GM23248 (cell line): ENCODE data around the gene CFAP91. TPM values are rescaled to one million over a fixed set of nuclear protein-coding genes. Genes with fewer than 3 reads are reported as not detected.
A peak's percentile ranks its signal among the peaks of the same experiment; 100 is the strongest.
"Not testable (repeated sequence)": the region's sequence is repeated elsewhere in the genome, so short reads cannot be mapped to it uniquely, and the experiment has no call there.

ENCODE experiments used
- DNase-seq: peaks from one replicate; pipeline ENCODE4 v3.0.0-alpha.2; 2015
- H2AFZ ChIP-seq: fragments of 200-600 bp; sonication (generic); 2 replicates; pipeline ENCODE4 v1.6.1; 2016; ENCODE audit warnings: antibody characterized with exemption
- H3F3A ChIP-seq: fragments of 200-600 bp; sonication (generic); 2 replicates; pipeline ENCODE4 v1.6.1; 2016; ENCODE audit warnings: mild to moderate bottlenecking, antibody characterized with exemption, mixed run types; ENCODE audit not compliant: insufficient read depth
- H3K27ac ChIP-seq: fragments of 200-600 bp; sonication (generic); 2 replicates; pipeline ENCODE4 v1.5.1; 2016; ENCODE audit warnings: mild to moderate bottlenecking
- H3K27me3 ChIP-seq: fragments of 200-600 bp; sonication (generic); replicated peaks from 2 replicates; pipeline ENCODE4 v1.6.1; 2016; ENCODE audit warnings: mild to moderate bottlenecking; ENCODE audit not compliant: insufficient read depth
- H3K36me3 ChIP-seq: fragments of 200-600 bp; sonication (generic); 2 replicates; pipeline ENCODE4 v1.6.1; 2016; ENCODE audit warnings: low read depth, mild to moderate bottlenecking
- H3K4me1 ChIP-seq: fragments of 200-600 bp; sonication (generic); 2 replicates; pipeline ENCODE4 v1.6.1; 2016; ENCODE audit warnings: mild to moderate bottlenecking; ENCODE audit not compliant: insufficient read depth
- H3K4me2 ChIP-seq: fragments of 200-600 bp; sonication (generic); one replicate; pipeline ENCODE4 v1.6.1; 2016; ENCODE audit warnings: mild to moderate bottlenecking; ENCODE audit not compliant: unreplicated experiment
- H3K4me3 ChIP-seq: fragments of 200-600 bp; sonication (generic); 2 replicates; pipeline ENCODE4 v1.5.1; 2016; ENCODE audit warnings: mild to moderate bottlenecking
- H3K79me2 ChIP-seq: fragments of 200-600 bp; sonication (generic); 2 replicates; pipeline ENCODE4 v1.6.1; 2016; ENCODE audit warnings: mild to moderate bottlenecking; ENCODE audit not compliant: insufficient read depth
- H3K9ac ChIP-seq: fragments of 200-600 bp; sonication (generic); 2 replicates; pipeline ENCODE4 v1.6.1; 2016; ENCODE audit warnings: mild to moderate bottlenecking
- H3K9me2 ChIP-seq: fragments of 200-600 bp; sonication (generic); 2 replicates; pipeline ENCODE4 v1.6.1; 2016; ENCODE audit warnings: mixed run types, mild to moderate bottlenecking, moderate library complexity; ENCODE audit not compliant: insufficient read depth
- H3K9me3 ChIP-seq: fragments of 200-600 bp; sonication (generic); one replicate; pipeline ENCODE4 v1.6.1; 2017; ENCODE audit warnings: low read depth
- H4K20me1 ChIP-seq: fragments of 200-600 bp; sonication (generic); 2 replicates; pipeline ENCODE4 v1.6.0; 2016; ENCODE audit not compliant: insufficient read depth
- EZH2 ChIP-seq: fragments of 200-600 bp; sonication (generic); IDR thresholded peaks from 2 replicates; pipeline ENCODE4 v1.6.1; 2018; ENCODE audit warnings: antibody characterized with exemption, mild to moderate bottlenecking; ENCODE audit not compliant: insufficient read depth, poor library complexity, severe bottlenecking
- EZH2phosphoT487 ChIP-seq: fragments of 200-600 bp; sonication (generic); IDR thresholded peaks from 2 replicates; pipeline ENCODE4 v1.6.1; 2018; ENCODE audit warnings: antibody characterized with exemption, moderate library complexity, mild to moderate bottlenecking, low read depth; ENCODE audit not compliant: insufficient read depth
- WGBS, 2 experiments: methylation state at CpG; one replicate each; pipeline ENCODE4 v1.1.6; 2015 to 2017; ENCODE audit warnings: low lambda C conversion rate in 2 of 2, low coverage in 1 of 2; ENCODE audit errors: missing lambda C conversion rate in 2 of 2; 5-methylcytosine and 5-hydroxymethylcytosine counted together
- in situ Hi-C: fragments of 300-500 bp; cut with MboI; formaldehyde crosslinking; loops from 2 replicates; pipeline ENCODE4 v1.15.0; 2020
- polyA plus RNA-seq: library from polyadenylated mRNA; unstranded; fragments of >200 nt; fragmentation: Nextera tagmentation; extraction: Ambion mirVana; gene quantifications from 2 replicates; pipeline ENCODE4 v1.2.1, GENCODE V29; 2016
- total RNA-seq: library from RNA; depleted of rRNA; stranded (reverse); fragments of >200 nt; shearing (Covaris generic); gene quantifications from 2 replicates; pipeline ENCODE4 v1.2.3, GENCODE V29; 2014

Gene CFAP91
- total and polyA plus RNA-seq, 2 experiments from 2014 or later = not detected

GRCh38 chr3:119676771-119677640 is 25.8 kb upstream of the CFAP91 start, which contains the start of gene COX17:
Gene COX17 (minus strand): TSS chr3:119677406. CDS start chr3:119677310, 96 bp downstream.
- Histone ChIP-seq H3K4me1 (peaks cover 14% of the 10 kb centered on the region), H3K79me2 (peaks cover 19% of the 10 kb centered on the region), H3F3A (no peaks in the 10 kb centered on the region), H3K4me3 (peak within 1 kb of the TSS; percentile 80), H3K27me3 (no peaks in the 10 kb centered on the region), H3K27ac (peak within 1 kb of the TSS; percentile 37), H4K20me1 (no peaks in the 10 kb centered on the region), H3K9me2 (no peaks in the 10 kb centered on the region), H3K9ac (peak within 1 kb of the TSS; percentile 79), H2AFZ (peak within 1 kb of the TSS; percentile 94), H3K4me2 (peak within 1 kb of the TSS; percentile 93), H3K9me3 (no peaks in the 10 kb centered on the region), H3K36me3 (no peaks in the 10 kb centered on the region)
- peak; percentile 96 for DNase-seq
- 1% methylated on average over 47 to 53 of the region's 54 CpGs for WGBS, 2 experiments
- in situ Hi-C loops = loop anchor here (25.0 kb wide), 1 partner anchor 790 kb away; no protein-coding TSS in a partner anchor
- no peak for TF ChIP-seq EZH2phosphoT487
- no peak for TF ChIP-seq EZH2

- Histone ChIP-seq H3K9ac (peak overlapping the region; percentile 79), H3K79me2 (peaks cover 19% of the 10 kb centered on the region), H4K20me1 (no peaks in the 10 kb centered on the region), H3F3A (no peaks in the 10 kb centered on the region), H2AFZ (peak overlapping the region; percentile 94), H3K4me2 (peak overlapping the region; percentile 93), H3K4me3 (peak overlapping the region; percentile 80), H3K36me3 (no peaks in the 10 kb centered on the region), H3K27ac (0 out of 2 replicates have a peak overlapping the region, but pooled peaks have one; percentile 23), H3K9me3 (no peaks in the 10 kb centered on the region), H3K9me2 (no peaks in the 10 kb centered on the region), H3K4me1 (peaks cover 14% of the 10 kb centered on the region), H3K27me3 (no peaks in the 10 kb centered on the region)
- no peak for DNase-seq
- in situ Hi-C loops = loop anchor here (25.0 kb wide), 1 partner anchor 790 kb away; no protein-coding TSS in a partner anchor
- WGBS, 2 experiments = 15 to 18% methylated on average over 6 of the region's 6 CpGs
- TF ChIP-seq EZH2 (no peak), EZH2phosphoT487 (no peak)
These were observed 25.2 kb upstream of the CFAP91 start for GRCh38 chr3:119677641-119677934.

DNA sequence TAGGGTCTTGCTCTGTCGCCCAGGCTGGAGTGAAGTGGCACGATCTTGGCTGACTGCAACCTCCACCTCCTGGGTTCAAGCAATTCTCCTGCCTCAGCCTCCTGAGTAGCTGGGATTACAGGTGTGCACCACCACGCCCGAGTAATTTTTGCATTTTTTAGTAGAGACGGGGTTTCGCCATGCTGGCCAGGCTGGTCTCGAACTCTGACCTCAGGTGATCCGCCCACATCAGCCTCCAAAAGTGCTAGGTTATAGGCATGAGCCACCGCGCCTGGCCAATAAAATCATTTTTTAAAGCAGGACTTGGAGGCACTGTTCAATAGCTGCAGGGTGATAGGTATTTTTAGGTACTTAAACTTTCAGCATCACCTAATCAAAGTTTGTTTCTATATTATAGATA is 24.6 kb upstream of the CFAP91 start:
- not testable (repeated sequence) for H3K4me2 ChIP-seq, H3K9ac ChIP-seq, H3K36me3 ChIP-seq, H3K27me3 ChIP-seq, H3K27ac ChIP-seq, H3K4me3 ChIP-seq, H4K20me1 ChIP-seq, H3K9me2 ChIP-seq, H3K9me3 ChIP-seq, DNase-seq, H2AFZ ChIP-seq, H3F3A ChIP-seq
- Histone ChIP-seq H3K79me2 (peaks cover 19% of the 10 kb centered on the region), H3K4me1 (peaks cover 14% of the 10 kb centered on the region)
- 96% methylated on average over 10 of the region's 10 CpGs for WGBS, 2 experiments
- in situ Hi-C loops = loop anchor here (25.0 kb wide), 1 partner anchor 791 kb away; no protein-coding TSS in a partner anchor

DNA sequence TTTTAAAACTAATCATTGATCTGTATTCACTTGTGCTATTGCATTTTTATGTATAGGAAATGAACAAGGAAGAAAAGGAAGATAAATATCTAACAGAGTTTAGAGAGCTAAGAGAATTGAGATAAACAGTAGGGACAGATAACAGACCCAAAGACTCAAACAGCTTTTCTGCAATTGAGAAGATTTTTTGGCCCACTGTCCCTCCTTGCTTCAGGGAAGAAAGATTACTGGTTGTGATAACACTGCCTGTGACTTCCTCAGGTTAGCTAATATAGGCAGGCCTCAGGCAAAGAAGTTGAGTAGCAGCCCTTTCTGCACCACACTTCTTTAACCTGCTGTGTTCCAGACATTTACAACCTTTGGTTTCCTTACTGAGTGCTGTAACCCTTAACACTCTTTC is 22.9 kb upstream of the CFAP91 start:
- Histone ChIP-seq H3K36me3 (no peaks in the 10 kb centered on the region), H2AFZ (peak overlapping the region; percentile 45; the same call in 1 of the 2 replicates), H3K9ac (no peak overlapping the region), H3K27ac (no peak overlapping the region), H3K4me2 (no peak overlapping the region), H3K9me3 (no peaks in the 10 kb centered on the region), H3F3A (no peaks in the 10 kb centered on the region), H3K4me1 (peaks cover 14% of the 10 kb centered on the region), H3K4me3 (no peak overlapping the region), H4K20me1 (no peaks in the 10 kb centered on the region), H3K79me2 (peaks cover 18% of the 10 kb centered on the region), H3K27me3 (no peaks in the 10 kb centered on the region), H3K9me2 (no peaks in the 10 kb centered on the region)
- in situ Hi-C loops = loop anchor here (25.0 kb wide), 1 partner anchor 793 kb away; no protein-coding TSS in a partner anchor
- TF ChIP-seq EZH2phosphoT487 (no peak), EZH2 (no peak)
- no peak for DNase-seq
